Duodenal mucosa (tissue), 2 donors: ENCODE measurements around the gene ARPC1A.
"Not testable (repeated sequence)": the region's sequence is repeated elsewhere in the genome, so short reads cannot be mapped to it uniquely, and the experiment has no call there.

ENCODE experiments used
- H3K27ac ChIP-seq: one replicate; pipeline ENCODE4 v1.7.0; 2013; ENCODE audit warnings: low read depth, low read length
- H3K27me3 ChIP-seq, 2 donors: one replicate each; pipeline ENCODE4 v1.7.0; 2013; ENCODE audit warnings: low read length in 2 of 2, control low read depth in 1 of 2; ENCODE audit not compliant: insufficient read depth in 2 of 2, control insufficient read depth in 1 of 2
- H3K36me3 ChIP-seq, 2 donors: one replicate each; pipeline ENCODE4 v1.7.0; 2013; ENCODE audit warnings: low read length in 2 of 2, control low read depth in 1 of 2; ENCODE audit not compliant: insufficient read depth in 2 of 2, control insufficient read depth in 1 of 2
- H3K4me1 ChIP-seq, 2 donors: one replicate each; pipeline ENCODE4 v1.7.0; 2013; ENCODE audit warnings: low read length in 2 of 2, control low read depth in 1 of 2; ENCODE audit not compliant: insufficient read depth in 2 of 2, control insufficient read depth in 1 of 2
- H3K4me3 ChIP-seq, 2 donors: one replicate each; pipeline ENCODE4 v1.7.0; 2013; ENCODE audit warnings: low read length in 2 of 2, low read depth in 1 of 2
- H3K9ac ChIP-seq, 2 donors: one replicate each; pipeline ENCODE4 v1.7.0; 2013; ENCODE audit warnings: low read length in 2 of 2, low read depth in 1 of 2
- H3K9me3 ChIP-seq, 2 donors: one replicate each; pipeline ENCODE4 v1.7.0; 2013; ENCODE audit warnings: low read length in 2 of 2, control low read depth in 1 of 2; ENCODE audit not compliant: control insufficient read depth in 1 of 2

ARPC1A gene

GRCh38 chr7:99320371-99320770, 5.3 kb upstream of the ARPC1A start:
- Histone ChIP-seq H3K27me3 (no peaks in the 10 kb centered on the region), H3K4me3 (no peak overlapping the region), H3K9me3 (no peaks in the 10 kb centered on the region), H3K27ac (no peak overlapping the region), H3K9ac (no peak overlapping the region), H3K36me3 (no peaks in the 10 kb centered on the region), H3K4me1 (peaks cover 7 to 8% of the 10 kb centered on the region in 2 donors)

- not testable (repeated sequence) for H3K9ac ChIP-seq, H3K27me3 ChIP-seq, H3K27ac ChIP-seq, H3K9me3 ChIP-seq, H3K36me3 ChIP-seq, H3K4me3 ChIP-seq
- H3K4me1 ChIP-seq: peaks cover 11 to 21% of the 10 kb centered on the region in 2 donors
Measured at GRCh38 chr7:99322659-99323058, 3.0 kb upstream of the ARPC1A start.

GRCh38 chr7:99324559-99324958, 1.1 kb upstream of the ARPC1A start:
- Histone ChIP-seq H3K9ac (peak overlapping the region in 1 of 2 donors; percentile 93), H3K36me3 (no peaks in the 10 kb centered on the region), H3K27me3 (no peaks in the 10 kb centered on the region), H3K27ac (no peak overlapping the region), H3K4me3 (peak overlapping the region in 1 of 2 donors; percentile 99), H3K9me3 (no peaks in the 10 kb centered on the region), H3K4me1 (peaks cover 19 to 32% of the 10 kb centered on the region in 2 donors)

GRCh38 chr7:99325001-99325493, 651 bp upstream of the ARPC1A start:
- Histone ChIP-seq H3K27me3 (no peaks in the 10 kb centered on the region), H3K27ac (no peak overlapping the region), H3K9me3 (no peaks in the 10 kb centered on the region), H3K36me3 (no peaks in the 10 kb centered on the region), H3K4me3 (peak overlapping the region; percentile 96 to 99), H3K9ac (peak overlapping the region; percentile 88 to 93), H3K4me1 (peaks cover 24 to 36% of the 10 kb centered on the region in 2 donors)

- Histone ChIP-seq H3K9me3 (no peaks in the 10 kb centered on the region), H3K27me3 (no peaks in the 10 kb centered on the region), H3K4me3 (peak overlapping the region; percentile 96 to 99), H3K9ac (peak overlapping the region; percentile 88 to 93), H3K4me1 (peaks cover 35 to 49% of the 10 kb centered on the region in 2 donors), H3K36me3 (no peaks in the 10 kb centered on the region), H3K27ac (peak overlapping the region; percentile 65)
Measured at GRCh38 chr7:99326408-99326782, 697 bp downstream of the ARPC1A start.

GRCh38 chr7:99330314-99330961, 4.7 kb downstream of the ARPC1A start:
- H3K36me3 ChIP-seq: peaks cover 7 to 23% of the 10 kb centered on the region in 2 donors
- H3K4me3 ChIP-seq, H3K9me3 ChIP-seq, H3K27me3 ChIP-seq: not testable (repeated sequence)
- peaks cover 35 to 40% of the 10 kb centered on the region in 2 donors for H3K4me1 ChIP-seq
- peak overlapping the region; percentile 30 for H3K27ac ChIP-seq
- peak overlapping the region in 1 of 2 donors; percentile 2 for H3K9ac ChIP-seq

GRCh38 chr7:99331002-99331401, 5.3 kb downstream of the ARPC1A start:
- H3K4me1 ChIP-seq: peaks cover 35 to 39% of the 10 kb centered on the region in 2 donors
- no peaks in the 10 kb centered on the region for H3K27me3 ChIP-seq
- peaks cover 10 to 27% of the 10 kb centered on the region in 2 donors for H3K36me3 ChIP-seq
- H3K9me3 ChIP-seq: no peaks in the 10 kb centered on the region
- H3K4me3 ChIP-seq: no peak overlapping the region
- H3K9ac ChIP-seq: no peak overlapping the region
- H3K27ac ChIP-seq: no peak overlapping the region

- no peak overlapping the region for H3K27ac ChIP-seq
- no peak overlapping the region for H3K4me3 ChIP-seq
- H3K9me3 ChIP-seq: no peaks in the 10 kb centered on the region
- no peak overlapping the region for H3K9ac ChIP-seq
- H3K27me3 ChIP-seq: no peaks in the 10 kb centered on the region
- H3K36me3 ChIP-seq: peaks cover 31 to 71% of the 10 kb centered on the region in 2 donors
- H3K4me1 ChIP-seq: no peaks in the 10 kb centered on the region
Measured at GRCh38 chr7:99339595-99339994, 13.9 kb downstream of the ARPC1A start.

GRCh38 chr7:99340659-99341058, 15.0 kb downstream of the ARPC1A start:
- Histone ChIP-seq H3K4me3 (no peak overlapping the region), H3K4me1 (no peaks in the 10 kb centered on the region), H3K27me3 (no peaks in the 10 kb centered on the region), H3K36me3 (peaks cover 31 to 73% of the 10 kb centered on the region in 2 donors), H3K9me3 (no peaks in the 10 kb centered on the region), H3K27ac (no peak overlapping the region), H3K9ac (no peak overlapping the region)

- no peak overlapping the region for H3K4me3 ChIP-seq
- no peaks in the 10 kb centered on the region for H3K9me3 ChIP-seq
- H3K36me3 ChIP-seq: peaks cover 21 to 66% of the 10 kb centered on the region in 2 donors
- H3K4me1 ChIP-seq: no peaks in the 10 kb centered on the region
- no peak overlapping the region for H3K27ac ChIP-seq
- H3K9ac ChIP-seq: no peak overlapping the region
- H3K27me3 ChIP-seq: no peaks in the 10 kb centered on the region
Measured at GRCh38 chr7:99344061-99344647, 18.5 kb downstream of the ARPC1A start.
